Measurements from ENCODE around the gene WNK2.
A peak's percentile ranks its signal among the peaks of the same experiment; 100 is the strongest.

Gene WNK2

DNA sequence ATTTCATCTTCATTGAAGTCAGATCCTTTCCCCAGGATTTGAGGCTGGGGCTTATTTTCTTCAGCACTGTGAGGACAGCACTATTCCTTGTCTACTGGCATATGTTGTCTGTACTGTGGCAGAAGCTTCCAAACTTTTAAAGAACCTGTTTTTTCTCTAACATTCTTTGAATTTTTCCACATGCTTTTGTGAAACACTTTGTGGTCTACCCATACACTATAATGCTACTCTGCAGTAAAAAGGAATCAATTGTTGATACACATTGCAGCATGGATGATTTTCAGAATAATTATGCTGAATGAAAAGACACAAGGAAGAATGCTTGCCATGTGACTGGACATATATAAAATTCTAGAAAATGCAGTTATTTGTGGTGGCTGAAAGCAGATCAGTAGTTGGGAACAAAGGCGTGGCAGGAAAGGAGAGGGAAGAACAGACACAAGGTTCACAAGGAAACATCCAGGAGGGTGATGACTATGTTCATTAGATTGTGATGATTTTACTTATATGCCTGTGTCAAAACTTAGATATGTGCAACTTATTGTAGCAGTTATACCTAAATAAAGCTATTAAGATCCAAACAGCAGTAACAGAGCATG, 96.8 kb downstream of the WNK2 start:
- H3K9me2 ChIP-seq (replicated peaks; ENCODE audit: insufficient read depth, low read length), result no peaks in the 10 kb centered on the region
- H4K20me1 ChIP-seq (ENCODE audit: low read depth, low read length), result no peaks in the 10 kb centered on the region
- no peak overlapping the region for H2AFZ ChIP-seq (ENCODE audit: low read depth, low read length, severe bottlenecking)
- H3K9ac ChIP-seq (ENCODE audit: low read length), result no peak overlapping the region
- H3K36me3 ChIP-seq (ENCODE audit: low read length), result peaks cover 16% of the 10 kb centered on the region
- no peaks in the 10 kb centered on the region for H3K27me3 ChIP-seq (ENCODE audit: low read length)
- H3K4me2 ChIP-seq (ENCODE audit: low read depth, low read length, poor library complexity, severe bottlenecking), result no peak overlapping the region
- TF ChIP-seq EZH2phosphoT487 (conservative IDR thresholded peaks at IDR 0.05; ENCODE audit: low read length), result no peak
- TF ChIP-seq, protein P1, sequence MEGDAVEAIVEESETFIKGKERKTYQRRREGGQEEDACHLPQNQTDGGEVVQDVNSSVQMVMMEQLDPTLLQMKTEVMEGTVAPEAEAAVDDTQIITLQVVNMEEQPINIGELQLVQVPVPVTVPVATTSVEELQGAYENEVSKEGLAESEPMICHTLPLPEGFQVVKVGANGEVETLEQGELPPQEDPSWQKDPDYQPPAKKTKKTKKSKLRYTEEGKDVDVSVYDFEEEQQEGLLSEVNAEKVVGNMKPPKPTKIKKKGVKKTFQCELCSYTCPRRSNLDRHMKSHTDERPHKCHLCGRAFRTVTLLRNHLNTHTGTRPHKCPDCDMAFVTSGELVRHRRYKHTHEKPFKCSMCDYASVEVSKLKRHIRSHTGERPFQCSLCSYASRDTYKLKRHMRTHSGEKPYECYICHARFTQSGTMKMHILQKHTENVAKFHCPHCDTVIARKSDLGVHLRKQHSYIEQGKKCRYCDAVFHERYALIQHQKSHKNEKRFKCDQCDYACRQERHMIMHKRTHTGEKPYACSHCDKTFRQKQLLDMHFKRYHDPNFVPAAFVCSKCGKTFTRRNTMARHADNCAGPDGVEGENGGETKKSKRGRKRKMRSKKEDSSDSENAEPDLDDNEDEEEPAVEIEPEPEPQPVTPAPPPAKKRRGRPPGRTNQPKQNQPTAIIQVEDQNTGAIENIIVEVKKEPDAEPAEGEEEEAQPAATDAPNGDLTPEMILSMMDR (IDR thresholded peaks at IDR 0.05; ENCODE audit: insufficient read depth, low read length, poor library complexity, severe bottlenecking), result no peak
- peaks cover 14% of the 10 kb centered on the region; the same call in 1 of the 2 replicates for H3K9me3 ChIP-seq (ENCODE audit: insufficient read depth, low read length)
- no peaks in the 10 kb centered on the region for H3K79me2 ChIP-seq (ENCODE audit: insufficient read depth, low read length)
- H3F3A ChIP-seq (ENCODE audit: insufficient read depth), result peaks cover 4% of the 10 kb centered on the region
- H3K4me3 ChIP-seq (ENCODE audit: insufficient read depth, low read length, poor library complexity, severe bottlenecking), result no peak overlapping the region
- no peak overlapping the region for H3K27ac ChIP-seq (ENCODE audit: low read depth, low read length)

- Histone ChIP-seq H3K27ac (ENCODE audit: low read depth, low read length) (peak overlapping the region; percentile 79), H3K9ac (ENCODE audit: low read length) (peak overlapping the region; percentile 12; the same call in 1 of the 2 replicates), H3K27me3 (ENCODE audit: low read length) (no peaks in the 10 kb centered on the region), H3K4me2 (ENCODE audit: low read depth, low read length, poor library complexity, severe bottlenecking) (peak overlapping the region; percentile 48), H3K36me3 (ENCODE audit: low read length) (peaks cover 16% of the 10 kb centered on the region), H3F3A (ENCODE audit: insufficient read depth) (peaks cover 17% of the 10 kb centered on the region), H3K9me3 (ENCODE audit: insufficient read depth, low read length) (peaks cover 14% of the 10 kb centered on the region; the same call in 1 of the 2 replicates), H4K20me1 (ENCODE audit: low read depth, low read length) (no peaks in the 10 kb centered on the region), H2AFZ (ENCODE audit: low read depth, low read length, severe bottlenecking) (no peak overlapping the region), H3K79me2 (ENCODE audit: insufficient read depth, low read length) (no peaks in the 10 kb centered on the region), H3K9me2 (replicated peaks; ENCODE audit: insufficient read depth, low read length) (no peaks in the 10 kb centered on the region), H3K4me3 (ENCODE audit: insufficient read depth, low read length, poor library complexity, severe bottlenecking) (peak overlapping the region; percentile 4)
- TF ChIP-seq, protein P1 (IDR thresholded peaks at IDR 0.05; ENCODE audit: insufficient read depth, low read length, poor library complexity, severe bottlenecking), result no peak
- TF ChIP-seq EZH2phosphoT487 (conservative IDR thresholded peaks at IDR 0.05; ENCODE audit: low read length), result 0 out of 2 replicates have a peak, but pooled peaks have one; percentile 15
Measured at GRCh38 chr9:93286252-93287188, 102.6 kb downstream of the WNK2 start.

DNA sequence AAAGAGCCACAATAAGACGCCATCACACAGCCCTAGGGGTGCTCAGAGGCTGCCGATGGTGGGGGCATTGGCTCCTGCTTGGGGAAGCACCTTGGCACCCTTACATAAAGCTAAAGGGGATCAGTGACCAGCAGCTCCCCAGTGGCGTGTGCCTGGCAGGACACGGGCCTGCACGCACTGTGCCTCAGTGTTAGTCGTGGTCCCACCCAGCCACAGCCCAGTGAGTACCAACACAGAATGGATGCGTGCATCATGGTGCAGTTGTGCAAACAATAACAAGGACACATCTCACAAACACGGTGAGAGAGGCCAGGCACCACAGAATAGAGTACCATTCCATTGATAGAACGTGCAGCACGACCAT, 103.2 kb downstream of the WNK2 start:
- peak overlapping the region; percentile 12; the same call in 1 of the 2 replicates for H3K9ac ChIP-seq (ENCODE audit: low read length)
- H3K27ac ChIP-seq (ENCODE audit: low read depth, low read length), result peak overlapping the region; percentile 79
- H3K27me3 ChIP-seq (ENCODE audit: low read length), result no peaks in the 10 kb centered on the region
- no peaks in the 10 kb centered on the region for H3K9me2 ChIP-seq (replicated peaks; ENCODE audit: insufficient read depth, low read length)
- peaks cover 16% of the 10 kb centered on the region for H3K36me3 ChIP-seq (ENCODE audit: low read length)
- TF ChIP-seq EZH2phosphoT487 (conservative IDR thresholded peaks at IDR 0.05; ENCODE audit: low read length), result no peak
- TF ChIP-seq, protein P1 (IDR thresholded peaks at IDR 0.05; ENCODE audit: insufficient read depth, low read length, poor library complexity, severe bottlenecking), result no peak
- no peaks in the 10 kb centered on the region for H4K20me1 ChIP-seq (ENCODE audit: low read depth, low read length)
- no peak overlapping the region for H3K4me3 ChIP-seq (ENCODE audit: insufficient read depth, low read length, poor library complexity, severe bottlenecking)
- H3K4me2 ChIP-seq (ENCODE audit: low read depth, low read length, poor library complexity, severe bottlenecking), result peak overlapping the region; percentile 48
- H2AFZ ChIP-seq (ENCODE audit: low read depth, low read length, severe bottlenecking), result no peak overlapping the region
- no peaks in the 10 kb centered on the region for H3K79me2 ChIP-seq (ENCODE audit: insufficient read depth, low read length)
- peaks cover 14% of the 10 kb centered on the region; the same call in 1 of the 2 replicates for H3K9me3 ChIP-seq (ENCODE audit: insufficient read depth, low read length)
- peaks cover 17% of the 10 kb centered on the region for H3F3A ChIP-seq (ENCODE audit: insufficient read depth)
